Dermis microvascular lymphatic vessel endothelial cell (primary cell): ENCODE results near the gene TRIM7. TPM values are rescaled to one million over a fixed set of nuclear protein-coding genes. Genes with fewer than 3 reads are reported as not detected.

Experiments
- DNase-seq, 2 donors: peaks; one replicate each; pipeline versions ENCODE4 v3.0.0 to v3.0.0-alpha.2; 2010; ENCODE audit warnings: low read depth in 2 of 2
- total RNA-seq: library from RNA; depleted of rRNA; stranded (reverse); fragments of >200 nt; gene quantifications from 2 replicates; pipeline ENCODE4 v1.2.1, GENCODE V29; 2014

TRIM7 gene
- total RNA-seq, 1 donor from 2014 or later = 7.6 TPM

GRCh38 chr5:181173420-181174342, 31.3 kb downstream of the TRIM7 start:
- peak in 1 of 2 donors; percentile 45 for DNase-seq

GRCh38 chr5:181173027-181173419, 32.0 kb downstream of the TRIM7 start:
- DNase-seq = no peak

GRCh38 chr5:181171782-181172181, 33.2 kb downstream of the TRIM7 start:
- no peak for DNase-seq

- DNase-seq = no peak
Measured at GRCh38 chr5:181170996-181171395, 34.0 kb downstream of the TRIM7 start.

- DNase-seq = no peak
Measured at GRCh38 chr5:181170237-181170825, 34.7 kb downstream of the TRIM7 start.

GRCh38 chr5:181169459-181170236, 35.3 kb downstream of the TRIM7 start:
- peak in 1 of 2 donors; percentile 69 for DNase-seq

- DNase-seq = no peak
Measured at GRCh38 chr5:181168595-181169118, 36.3 kb downstream of the TRIM7 start.

GRCh38 chr5:181167814-181168488, 37.0 kb downstream of the TRIM7 start:
- DNase-seq = no peak

GRCh38 chr5:181166812-181167733, 37.9 kb downstream of the TRIM7 start:
- DNase-seq = no peak

GRCh38 chr5:181164076-181164952, 40.7 kb downstream of the TRIM7 start:
- DNase-seq = no peak

GRCh38 chr5:181163487-181164075, 41.4 kb downstream of the TRIM7 start:
- DNase-seq = peak in 1 of 2 donors; percentile 24

- DNase-seq = no peak
Measured at GRCh38 chr5:181161534-181162175, 43.3 kb downstream of the TRIM7 start.

GRCh38 chr5:181160755-181161533, 44.1 kb downstream of the TRIM7 start:
- peak in 1 of 2 donors; percentile 66 for DNase-seq

GRCh38 chr5:181160152-181160754, 44.7 kb downstream of the TRIM7 start:
- DNase-seq = peak in 1 of 2 donors; percentile 34

- DNase-seq = peak in 1 of 2 donors; percentile 48
Measured at GRCh38 chr5:181159286-181160151, 45.5 kb downstream of the TRIM7 start.

GRCh38 chr5:181158869-181159268, 46.1 kb downstream of the TRIM7 start:
- DNase-seq = no peak
